ENCODE measurements around the gene CTNNA3.
"Not testable (repeated sequence)": the region's sequence is repeated elsewhere in the genome, so short reads cannot be mapped to it uniquely, and the experiment has no call there.

CTNNA3 gene

DNA sequence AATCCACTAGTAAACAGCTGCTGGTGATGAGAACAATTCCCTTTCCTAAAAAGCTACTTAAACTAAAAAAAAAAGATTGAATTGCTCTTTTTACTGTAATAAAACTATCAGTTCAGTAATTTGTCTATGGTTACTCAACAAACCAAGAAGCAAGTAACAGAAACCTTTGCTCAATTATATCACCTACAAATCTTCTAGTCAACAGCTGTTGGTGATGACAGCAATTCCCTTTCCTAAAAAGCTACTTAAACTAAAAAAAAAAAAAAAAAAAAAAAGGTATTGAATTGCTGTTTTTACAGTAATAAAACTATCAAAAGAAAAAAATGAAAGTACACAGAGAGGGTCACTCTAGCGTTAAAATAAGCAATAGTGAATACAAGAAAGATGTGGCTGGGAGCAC is 158.1 kb downstream of the CTNNA3 start:
- Histone ChIP-seq H3K9me3 (ENCODE audit: insufficient read depth, low read depth, low read length) (no peaks in the 10 kb centered on the region), H3K4me1 (ENCODE audit: insufficient read depth, low read length) (no peaks in the 10 kb centered on the region), H3K27me3 (ENCODE audit: insufficient read depth, low read length) (no peaks in the 10 kb centered on the region), H3K9ac (ENCODE audit: low read depth, low read length) (no peak overlapping the region), H3K4me3 (ENCODE audit: low read length) (no peak overlapping the region), H3K36me3 (ENCODE audit: insufficient read depth, low read depth, low read length) (no peaks in the 10 kb centered on the region), H3K27ac (ENCODE audit: low read length) (no peak overlapping the region)

DNA sequence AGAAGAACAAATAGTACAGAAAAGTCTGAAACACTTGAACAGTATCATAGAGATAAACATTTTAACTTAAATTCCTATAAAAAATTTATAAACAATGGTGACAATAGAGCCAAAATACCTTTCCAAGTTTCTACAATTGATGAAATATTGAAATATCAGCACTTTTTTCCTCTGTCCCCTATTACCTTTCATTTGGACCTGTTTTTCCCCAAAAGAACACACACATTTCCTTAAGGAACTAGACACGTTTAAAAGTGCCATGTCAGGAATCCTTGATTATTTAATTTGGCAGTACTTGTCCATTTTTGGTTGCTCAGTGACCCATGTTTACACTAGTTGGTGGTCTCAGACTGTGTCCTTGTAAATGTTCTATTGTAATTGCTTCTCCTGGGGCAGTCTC is 162.6 kb downstream of the CTNNA3 start:
- Histone ChIP-seq H3K9ac (ENCODE audit: low read depth, low read length) (no peak overlapping the region), H3K4me3 (ENCODE audit: low read length) (no peak overlapping the region), H3K27me3 (ENCODE audit: insufficient read depth, low read length) (no peaks in the 10 kb centered on the region), H3K27ac (ENCODE audit: low read length) (no peak overlapping the region), H3K4me1 (ENCODE audit: insufficient read depth, low read length) (no peaks in the 10 kb centered on the region), H3K36me3 (ENCODE audit: insufficient read depth, low read depth, low read length) (no peaks in the 10 kb centered on the region), H3K9me3 (ENCODE audit: insufficient read depth, low read depth, low read length) (no peaks in the 10 kb centered on the region)

DNA sequence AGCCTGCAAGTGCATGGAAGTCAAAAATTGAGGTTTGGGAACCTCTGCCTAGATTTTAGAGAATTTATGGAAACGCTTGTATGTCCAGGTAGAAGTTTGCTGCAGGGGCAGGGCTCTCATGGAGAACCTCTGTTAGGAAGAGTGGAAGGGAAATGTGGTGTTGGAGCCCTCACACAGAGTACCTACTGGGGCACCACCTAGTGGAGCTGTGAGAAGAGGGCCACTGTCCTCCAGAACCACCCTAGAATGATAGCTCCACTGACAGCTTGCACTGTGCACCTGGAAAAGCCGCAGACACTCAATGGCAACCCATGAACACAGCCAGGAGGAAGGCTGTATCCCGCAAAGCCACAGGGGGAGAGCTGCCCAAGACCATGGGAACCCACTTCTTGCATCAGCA is 165.0 kb downstream of the CTNNA3 start:
- not testable (repeated sequence) for H3K36me3 ChIP-seq (ENCODE audit: insufficient read depth, low read depth, low read length); H3K4me3 ChIP-seq (ENCODE audit: low read length); H3K9ac ChIP-seq (ENCODE audit: low read depth, low read length); H3K9me3 ChIP-seq (ENCODE audit: insufficient read depth, low read depth, low read length); H3K27me3 ChIP-seq (ENCODE audit: insufficient read depth, low read length); H3K27ac ChIP-seq (ENCODE audit: low read length); H3K4me1 ChIP-seq (ENCODE audit: insufficient read depth, low read length)

- Histone ChIP-seq H3K9me3 (ENCODE audit: insufficient read depth, low read depth, low read length) (no peaks in the 10 kb centered on the region), H3K27me3 (ENCODE audit: insufficient read depth, low read length) (no peaks in the 10 kb centered on the region), H3K9ac (ENCODE audit: low read depth, low read length) (no peak overlapping the region), H3K4me3 (ENCODE audit: low read length) (no peak overlapping the region), H3K4me1 (ENCODE audit: insufficient read depth, low read length) (no peaks in the 10 kb centered on the region), H3K27ac (ENCODE audit: low read length) (no peak overlapping the region), H3K36me3 (ENCODE audit: insufficient read depth, low read depth, low read length) (no peaks in the 10 kb centered on the region)
These were observed 168.6 kb downstream of the CTNNA3 start for GRCh38 chr10:67527351-67527750.

DNA sequence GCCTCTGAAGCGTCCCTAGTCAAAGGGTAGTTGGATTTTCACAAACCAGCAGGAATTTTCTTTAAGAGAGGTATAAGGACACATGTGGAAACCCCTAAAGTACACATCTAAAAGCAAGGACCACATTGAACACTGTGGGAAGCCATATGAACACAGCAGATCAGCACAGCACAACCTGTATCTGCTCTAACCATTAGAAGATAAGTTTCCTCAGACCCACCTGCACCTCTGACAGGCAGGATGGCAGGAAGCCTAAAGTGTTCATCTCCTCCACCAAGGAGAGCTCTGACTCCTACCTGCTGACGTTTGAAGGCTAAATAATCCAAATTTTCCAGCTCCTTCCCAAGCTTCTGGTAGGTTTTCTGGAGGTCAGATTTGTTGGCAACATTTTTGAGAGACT is 174.4 kb downstream of the CTNNA3 start:
- no peak overlapping the region for H3K4me3 ChIP-seq (ENCODE audit: low read length)
- H3K9ac ChIP-seq (ENCODE audit: low read depth, low read length) = no peak overlapping the region
- no peak overlapping the region for H3K27ac ChIP-seq (ENCODE audit: low read length)
- no peaks in the 10 kb centered on the region for H3K27me3 ChIP-seq (ENCODE audit: insufficient read depth, low read length)
- H3K4me1 ChIP-seq (ENCODE audit: insufficient read depth, low read length) = peaks cover 2% of the 10 kb centered on the region; the same call in 1 of the 2 replicates
- no peaks in the 10 kb centered on the region for H3K9me3 ChIP-seq (ENCODE audit: insufficient read depth, low read depth, low read length)
- no peaks in the 10 kb centered on the region for H3K36me3 ChIP-seq (ENCODE audit: insufficient read depth, low read depth, low read length)

- Histone ChIP-seq H3K27me3 (ENCODE audit: insufficient read depth, low read length) (no peaks in the 10 kb centered on the region), H3K36me3 (ENCODE audit: insufficient read depth, low read depth, low read length) (no peaks in the 10 kb centered on the region), H3K9me3 (ENCODE audit: insufficient read depth, low read depth, low read length) (no peaks in the 10 kb centered on the region), H3K9ac (ENCODE audit: low read depth, low read length) (no peak overlapping the region), H3K4me3 (ENCODE audit: low read length) (no peak overlapping the region), H3K4me1 (ENCODE audit: insufficient read depth, low read length) (peaks cover 2% of the 10 kb centered on the region; the same call in 1 of the 2 replicates), H3K27ac (ENCODE audit: low read length) (no peak overlapping the region)
These were observed 175.0 kb downstream of the CTNNA3 start for GRCh38 chr10:67520924-67521520.

DNA sequence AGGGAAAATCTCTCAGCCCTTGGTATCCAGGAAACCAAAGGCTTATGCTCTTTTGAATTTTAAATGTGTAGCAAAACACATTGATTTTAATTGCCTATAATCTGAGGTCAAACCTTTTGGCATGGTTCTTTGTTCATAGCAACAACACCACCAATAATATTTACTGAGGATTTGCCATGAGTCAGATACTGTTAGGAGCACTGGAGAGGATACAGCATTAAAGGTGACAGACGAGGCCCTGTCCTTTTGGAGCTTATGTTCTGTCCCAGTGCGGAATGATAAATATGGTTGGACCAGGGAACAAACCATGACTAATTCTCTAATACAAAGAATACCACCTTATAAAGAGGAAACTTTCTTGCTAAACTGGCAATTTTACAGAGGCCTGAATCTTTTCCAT is 176.6 kb downstream of the CTNNA3 start:
- no peaks in the 10 kb centered on the region for H3K27me3 ChIP-seq (ENCODE audit: insufficient read depth, low read length)
- no peak overlapping the region for H3K4me3 ChIP-seq (ENCODE audit: low read length)
- H3K27ac ChIP-seq (ENCODE audit: low read length) = no peak overlapping the region
- no peaks in the 10 kb centered on the region for H3K36me3 ChIP-seq (ENCODE audit: insufficient read depth, low read depth, low read length)
- peaks cover 2% of the 10 kb centered on the region; the same call in 1 of the 2 replicates for H3K4me1 ChIP-seq (ENCODE audit: insufficient read depth, low read length)
- no peak overlapping the region for H3K9ac ChIP-seq (ENCODE audit: low read depth, low read length)
- H3K9me3 ChIP-seq (ENCODE audit: insufficient read depth, low read depth, low read length) = no peaks in the 10 kb centered on the region

- Histone ChIP-seq H3K9ac (ENCODE audit: low read depth, low read length) (no peak overlapping the region), H3K4me3 (ENCODE audit: low read length) (no peak overlapping the region), H3K27me3 (ENCODE audit: insufficient read depth, low read length) (no peaks in the 10 kb centered on the region), H3K4me1 (ENCODE audit: insufficient read depth, low read length) (peaks cover 2% of the 10 kb centered on the region; the same call in 1 of the 2 replicates), H3K27ac (ENCODE audit: low read length) (no peak overlapping the region), H3K9me3 (ENCODE audit: insufficient read depth, low read depth, low read length) (no peaks in the 10 kb centered on the region), H3K36me3 (ENCODE audit: insufficient read depth, low read depth, low read length) (no peaks in the 10 kb centered on the region)
These were observed 177.2 kb downstream of the CTNNA3 start for GRCh38 chr10:67518756-67519155.

- no peaks in the 10 kb centered on the region for H3K36me3 ChIP-seq (ENCODE audit: insufficient read depth, low read depth, low read length)
- peaks cover 2% of the 10 kb centered on the region; the same call in 1 of the 2 replicates for H3K4me1 ChIP-seq (ENCODE audit: insufficient read depth, low read length)
- no peak overlapping the region for H3K4me3 ChIP-seq (ENCODE audit: low read length)
- H3K9me3 ChIP-seq (ENCODE audit: insufficient read depth, low read depth, low read length) = no peaks in the 10 kb centered on the region
- no peak overlapping the region for H3K9ac ChIP-seq (ENCODE audit: low read depth, low read length)
- no peaks in the 10 kb centered on the region for H3K27me3 ChIP-seq (ENCODE audit: insufficient read depth, low read length)
- no peak overlapping the region for H3K27ac ChIP-seq (ENCODE audit: low read length)
These were observed 178.0 kb downstream of the CTNNA3 start for GRCh38 chr10:67518043-67518442.

DNA sequence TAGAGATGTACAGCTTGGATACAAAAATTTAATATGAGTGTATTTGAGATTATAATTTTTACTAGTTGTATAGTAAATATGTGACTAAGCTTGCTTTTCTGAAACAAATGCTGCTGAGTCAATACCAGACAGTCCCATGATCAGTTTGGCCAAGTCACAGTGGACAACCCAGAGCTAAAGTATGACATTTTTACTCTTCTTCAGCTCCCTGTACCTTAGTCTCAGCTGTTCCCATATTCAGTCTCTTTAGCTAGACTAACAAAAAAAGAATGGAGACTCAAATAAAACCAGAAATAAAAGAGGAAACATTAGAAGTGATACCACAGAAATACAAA is 189.3 kb downstream of the CTNNA3 start:
- Histone ChIP-seq H3K27ac (ENCODE audit: low read length) (no peak overlapping the region), H3K9me3 (ENCODE audit: insufficient read depth, low read depth, low read length) (no peaks in the 10 kb centered on the region), H3K36me3 (ENCODE audit: insufficient read depth, low read depth, low read length) (no peaks in the 10 kb centered on the region), H3K9ac (ENCODE audit: low read depth, low read length) (no peak overlapping the region), H3K4me3 (ENCODE audit: low read length) (no peak overlapping the region), H3K27me3 (ENCODE audit: insufficient read depth, low read length) (no peaks in the 10 kb centered on the region), H3K4me1 (ENCODE audit: insufficient read depth, low read length) (no peaks in the 10 kb centered on the region)

- H3K27me3 ChIP-seq (ENCODE audit: insufficient read depth, low read length) = no peaks in the 10 kb centered on the region
- H3K36me3 ChIP-seq (ENCODE audit: insufficient read depth, low read depth, low read length) = no peaks in the 10 kb centered on the region
- H3K4me1 ChIP-seq (ENCODE audit: insufficient read depth, low read length) = no peaks in the 10 kb centered on the region
- H3K4me3 ChIP-seq (ENCODE audit: low read length) = no peak overlapping the region
- no peaks in the 10 kb centered on the region for H3K9me3 ChIP-seq (ENCODE audit: insufficient read depth, low read depth, low read length)
- H3K9ac ChIP-seq (ENCODE audit: low read depth, low read length) = no peak overlapping the region
- no peak overlapping the region for H3K27ac ChIP-seq (ENCODE audit: low read length)
These were observed 189.8 kb downstream of the CTNNA3 start for GRCh38 chr10:67506083-67506756.

GRCh38 chr10:67492317-67493019 is 203.5 kb downstream of the CTNNA3 start:
- H3K27ac ChIP-seq (ENCODE audit: low read length) = no peak overlapping the region
- no peaks in the 10 kb centered on the region for H3K4me1 ChIP-seq (ENCODE audit: insufficient read depth, low read length)
- H3K27me3 ChIP-seq (ENCODE audit: insufficient read depth, low read length) = no peaks in the 10 kb centered on the region
- no peak overlapping the region for H3K4me3 ChIP-seq (ENCODE audit: low read length)
- H3K9me3 ChIP-seq (ENCODE audit: insufficient read depth, low read depth, low read length) = no peaks in the 10 kb centered on the region
- no peaks in the 10 kb centered on the region for H3K36me3 ChIP-seq (ENCODE audit: insufficient read depth, low read depth, low read length)
- no peak overlapping the region for H3K9ac ChIP-seq (ENCODE audit: low read depth, low read length)
